Liver (tissue), 9 donors: ENCODE measurements around the gene IFT27. TPM values are rescaled to one million over a fixed set of nuclear protein-coding genes. Genes with fewer than 3 reads are reported as not detected.

Source experiments
- DNase-seq: peaks from one replicate; pipeline ENCODE4 v3.0.0-alpha.2; 2017; ENCODE audit warnings: low spot score
- H3K27ac ChIP-seq, 2 donors: one replicate each; pipeline ENCODE4 v1.7.0; 2013; ENCODE audit warnings: inconsistent platforms in 2 of 2, low read length in 2 of 2, control low read depth in 1 of 2, low read depth in 1 of 2, mild to moderate bottlenecking in 1 of 2
- H3K27me3 ChIP-seq, 4 donors: one replicate each; pipeline versions ENCODE4 v1.6.1 to v1.7.0; 2013; ENCODE audit warnings: low read length in 3 of 4, inconsistent platforms in 1 of 4, mild to moderate bottlenecking in 1 of 4, moderate library complexity in 1 of 4; ENCODE audit not compliant: control insufficient read depth in 4 of 4, insufficient read depth in 4 of 4
- H3K36me3 ChIP-seq, 4 donors: one replicate each; pipeline versions ENCODE4 v1.6.1 to v1.7.0; 2013; ENCODE audit warnings: low read length in 3 of 4, mild to moderate bottlenecking in 3 of 4, low read depth in 1 of 4, moderate library complexity in 1 of 4; ENCODE audit not compliant: control insufficient read depth in 4 of 4, insufficient read depth in 3 of 4
- H3K4me1 ChIP-seq, 4 donors: one replicate each; pipeline versions ENCODE4 v1.6.1 to v1.7.0; 2013; ENCODE audit warnings: low read length in 3 of 4, mild to moderate bottlenecking in 3 of 4, moderate library complexity in 1 of 4; ENCODE audit not compliant: control insufficient read depth in 4 of 4, insufficient read depth in 4 of 4
- H3K4me3 ChIP-seq, 3 donors: one replicate each; pipeline versions ENCODE4 v1.6.1 to v1.7.0; 2013; ENCODE audit warnings: low read length in 3 of 3, control low read depth in 1 of 3, low read depth in 1 of 3, mild to moderate bottlenecking in 1 of 3
- H3K9ac ChIP-seq, 2 donors: one replicate each; pipeline ENCODE4 v1.7.0; 2013; ENCODE audit warnings: low read length in 2 of 2, mild to moderate bottlenecking in 2 of 2, moderate library complexity in 2 of 2, control low read depth in 1 of 2, low read depth in 1 of 2
- H3K9me3 ChIP-seq, 4 donors: one replicate each; pipeline versions ENCODE4 v1.6.1 to v1.7.0; 2013; ENCODE audit warnings: low read length in 3 of 4; ENCODE audit not compliant: control insufficient read depth in 4 of 4
- CTCF ChIP-seq: fragments of 150-350 bp; IDR thresholded peaks from 2 replicates; pipeline ENCODE4 v1.5.1; 2017; ENCODE audit warnings: improper control_type of control experiment, low read depth, low read length; ENCODE audit not compliant: missing input control
- EGR1 ChIP-seq, 2 donors: IDR thresholded peaks; 2 replicates each; pipeline ENCODE4 v1.6.1; 2016 to 2018; ENCODE audit warnings: antibody characterized with exemption in 2 of 2, low read depth in 2 of 2
- FOXA1 ChIP-seq: IDR thresholded peaks from 2 replicates; pipeline ENCODE4 v1.6.1; 2016; ENCODE audit warnings: antibody characterized with exemption
- FOXA2 ChIP-seq: IDR thresholded peaks from 2 replicates; pipeline ENCODE4 v1.6.1; 2016; ENCODE audit warnings: antibody characterized with exemption
- GABPA ChIP-seq, 2 donors: IDR thresholded peaks in 1 of 2; conservative IDR thresholded peaks in 1 of 2; 2 replicates each; pipeline ENCODE4 v1.6.1; 2016; ENCODE audit warnings: antibody characterized with exemption in 2 of 2, mild to moderate bottlenecking in 1 of 2, moderate library complexity in 1 of 2
- HNF4A ChIP-seq, 2 donors: conservative IDR thresholded peaks; 2 replicates each; pipeline ENCODE4 v1.6.1; 2016; ENCODE audit warnings: antibody characterized with exemption in 2 of 2, mild to moderate bottlenecking in 2 of 2
- MAX ChIP-seq: IDR thresholded peaks from 2 replicates; pipeline ENCODE4 v1.6.1; 2016; ENCODE audit warnings: antibody characterized with exemption
- NR2F2 ChIP-seq: IDR thresholded peaks from 2 replicates; pipeline ENCODE4 v1.6.1; 2016; ENCODE audit warnings: antibody characterized with exemption
- RAD21 ChIP-seq, 2 donors: IDR thresholded peaks; 2 replicates each; pipeline ENCODE4 v1.6.1; 2016; ENCODE audit warnings: antibody characterized with exemption in 2 of 2, mild to moderate bottlenecking in 2 of 2
- RXRA ChIP-seq, 2 donors: IDR thresholded peaks; 2 replicates each; pipeline ENCODE4 v1.6.1; 2017 to 2018; ENCODE audit warnings: antibody characterized with exemption in 2 of 2, mild to moderate bottlenecking in 1 of 2
- SP1 ChIP-seq: IDR thresholded peaks from 2 replicates; pipeline ENCODE4 v1.6.1; 2018; ENCODE audit warnings: antibody characterized with exemption, mild to moderate bottlenecking
- YY1 ChIP-seq: IDR thresholded peaks from 2 replicates; pipeline ENCODE4 v1.6.1; 2016; ENCODE audit warnings: antibody characterized with exemption, mild to moderate bottlenecking
- WGBS: extraction: QIAGEN DNeasy Blood & Tissue Kit; methylation state at CpG from one replicate; pipeline ENCODE4 v1.1.7; 2013; 5-methylcytosine and 5-hydroxymethylcytosine counted together
- polyA plus RNA-seq, 2 donors: library from polyadenylated mRNA; stranded (reverse) in 1 of 2; unstranded in 1 of 2; fragments of 200-250 nt in 1 of 2; fragments of >200 nt in 1 of 2; fragmentation: Nextera tagmentation in 1 of 2; extraction: Ambion mirVana in 1 of 2; gene quantifications; one replicate each; pipeline versions ENCODE4 v1.2.1 to v1.2.3, GENCODE V29; 2013 to 2015
- total RNA-seq, 2 donors: library from RNA; depleted of rRNA; stranded (reverse); fragments of >200 nt; gene quantifications; one replicate each; pipeline ENCODE4 v1.2.3, GENCODE V29; 2014
- TF ChIP-seq, protein P1 (sequence below): IDR thresholded peaks from 2 replicates; pipeline ENCODE4 v1.6.1; 2016; ENCODE audit warnings: antibody characterized with exemption
- TF ChIP-seq, protein P2 (sequence below): IDR thresholded peaks from 2 replicates; pipeline ENCODE4 v1.6.1; 2016; ENCODE audit warnings: antibody characterized with exemption
- donor health status: healthy.
- donor health status: healthy.
- donor health status: healthy.
- donor health status: healthy.
- donor health status: healthy.

Gene IFT27
- total and polyA plus RNA-seq, 4 donors: 7.2 to 12.4 (median 9.6) TPM

- H3K4me3 ChIP-seq: no peak overlapping the region
- DNase-seq: no peak
- no peak overlapping the region for H3K9ac ChIP-seq
- peaks cover 0 to 10% (median 5%) of the 10 kb centered on the region in 4 donors for H3K4me1 ChIP-seq
- no peak overlapping the region for H3K27ac ChIP-seq
- H3K36me3 ChIP-seq: no peaks in the 10 kb centered on the region
- 37% methylated on average over 5 of the region's 5 CpGs for WGBS
- TF ChIP-seq RXRA (IDR thresholded peaks at IDR 0.05) (no peak), FOXA2 (no peak), FOXA1 (no peak), CTCF (no peak), NR2F2 (no peak), RAD21 (IDR thresholded peaks at IDR 0.05) (no peak), GABPA (IDR thresholded peaks at IDR 0.05 in 1 of 2, conservative IDR thresholded peaks at IDR 0.05 in 1 of 2) (no peak)
- H3K9me3 ChIP-seq: no peaks in the 10 kb centered on the region
- peaks cover 0 to 26% (median 11%) of the 10 kb centered on the region in 4 donors for H3K27me3 ChIP-seq
Measured at GRCh38 chr22:36817525-36817848, 41.6 kb upstream of the IFT27 start.

DNA sequence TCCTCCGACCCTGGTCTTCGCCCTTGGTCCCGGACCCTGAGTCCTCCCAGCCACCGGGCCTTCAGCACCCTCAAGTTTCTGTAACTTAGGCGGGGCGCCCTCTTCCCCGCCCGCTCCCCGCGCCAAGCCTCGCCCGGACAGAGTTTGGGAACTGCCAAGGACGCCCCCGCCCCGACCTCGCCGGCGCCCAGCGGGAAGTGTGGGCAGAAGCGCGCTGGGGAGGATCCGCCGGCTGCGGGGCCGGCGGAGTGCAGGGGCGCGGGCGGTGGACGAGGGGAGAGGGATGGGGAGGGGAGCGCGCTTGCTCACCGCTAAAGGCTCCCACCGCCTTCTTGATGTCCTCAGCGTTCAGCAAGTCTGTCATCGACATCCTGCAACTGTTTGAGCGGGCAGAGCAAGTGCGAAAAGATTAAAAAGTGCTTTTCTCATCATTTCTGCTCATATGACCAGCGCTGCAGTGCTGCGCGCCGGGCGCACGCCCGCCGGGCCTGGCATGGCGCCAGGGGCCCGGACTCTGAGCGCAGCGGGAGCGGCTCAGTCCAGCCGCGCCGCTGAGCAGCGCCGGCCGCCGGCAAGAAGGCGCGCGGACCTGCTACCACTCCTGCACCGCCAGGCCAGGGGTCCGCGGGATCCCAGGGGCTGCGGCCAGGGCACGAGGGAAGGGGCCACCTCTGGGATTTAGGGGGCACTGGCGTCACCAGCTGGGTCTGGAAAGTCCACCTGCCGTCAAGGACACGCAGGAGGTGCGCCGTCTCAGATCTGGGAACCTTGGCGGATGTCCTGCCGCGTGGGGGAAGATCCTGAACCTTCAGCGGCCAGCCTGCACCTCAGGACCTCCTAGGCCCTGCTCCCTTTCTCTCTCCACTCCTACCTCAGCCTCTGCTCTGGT, 41.0 kb upstream of the IFT27 start, which contains the start of gene PVALB:
PVALB (minus strand) TSS at position 400 of the 889 bp plus-strand sequence; CDS start at position 370, 30 bp downstream.
- Histone ChIP-seq H3K9me3 (no peaks in the 10 kb centered on the region), H3K4me3 (peak within 1 kb of the TSS in 1 of 3 donors; percentile 18), H3K27ac (no peak within 1 kb of the TSS), H3K9ac (no peak within 1 kb of the TSS), H3K27me3 (peaks cover 0 to 27% (median 11%) of the 10 kb centered on the region in 4 donors), H3K4me1 (peaks cover 0 to 10% (median 5%) of the 10 kb centered on the region in 4 donors), H3K36me3 (no peaks in the 10 kb centered on the region)
- 3% methylated on average over 75 of the region's 75 CpGs for whole genome bisulfite sequencing
- DNase-seq: peak; percentile 47
- TF ChIP-seq CTCF (no peak), EGR1 (IDR thresholded peaks at IDR 0.05; ENCODE audit: low read depth in 2 of 2) (no peak), GABPA (IDR thresholded peaks at IDR 0.05 in 1 of 2, conservative IDR thresholded peaks at IDR 0.05 in 1 of 2) (no peak), SP1 (no peak), HNF4A (conservative IDR thresholded peaks at IDR 0.05) (no peak)

DNA sequence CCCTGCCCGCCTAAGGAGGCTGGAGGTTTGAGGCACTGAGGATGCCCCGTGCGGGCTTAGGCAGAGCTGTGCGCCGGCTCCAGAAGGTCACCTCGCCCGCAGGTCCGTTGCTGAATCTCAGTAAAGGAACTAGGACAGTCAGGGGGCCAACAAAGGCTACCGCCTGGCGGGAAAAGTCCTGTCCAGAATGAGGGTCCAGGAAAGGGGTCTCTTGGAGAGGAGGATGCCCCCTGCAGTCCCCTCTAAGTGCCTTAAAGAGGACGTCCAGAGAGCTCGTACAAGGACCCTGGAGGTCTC, 40.4 kb upstream of the IFT27 start:
- Histone ChIP-seq H3K27ac (no peak overlapping the region), H3K27me3 (peaks cover 0 to 27% (median 11%) of the 10 kb centered on the region in 4 donors), H3K4me1 (peaks cover 0 to 10% (median 5%) of the 10 kb centered on the region in 4 donors), H3K36me3 (no peaks in the 10 kb centered on the region), H3K4me3 (peak overlapping the region in 1 of 3 donors; percentile 18), H3K9ac (no peak overlapping the region), H3K9me3 (no peaks in the 10 kb centered on the region)
- no peak for TF ChIP-seq YY1
- no peak for TF ChIP-seq GABPA (IDR thresholded peaks at IDR 0.05 in 1 of 2, conservative IDR thresholded peaks at IDR 0.05 in 1 of 2)
- TF ChIP-seq, protein P1, sequence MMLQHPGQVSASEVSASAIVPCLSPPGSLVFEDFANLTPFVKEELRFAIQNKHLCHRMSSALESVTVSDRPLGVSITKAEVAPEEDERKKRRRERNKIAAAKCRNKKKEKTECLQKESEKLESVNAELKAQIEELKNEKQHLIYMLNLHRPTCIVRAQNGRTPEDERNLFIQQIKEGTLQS: no peak
- TF ChIP-seq, protein P2, sequence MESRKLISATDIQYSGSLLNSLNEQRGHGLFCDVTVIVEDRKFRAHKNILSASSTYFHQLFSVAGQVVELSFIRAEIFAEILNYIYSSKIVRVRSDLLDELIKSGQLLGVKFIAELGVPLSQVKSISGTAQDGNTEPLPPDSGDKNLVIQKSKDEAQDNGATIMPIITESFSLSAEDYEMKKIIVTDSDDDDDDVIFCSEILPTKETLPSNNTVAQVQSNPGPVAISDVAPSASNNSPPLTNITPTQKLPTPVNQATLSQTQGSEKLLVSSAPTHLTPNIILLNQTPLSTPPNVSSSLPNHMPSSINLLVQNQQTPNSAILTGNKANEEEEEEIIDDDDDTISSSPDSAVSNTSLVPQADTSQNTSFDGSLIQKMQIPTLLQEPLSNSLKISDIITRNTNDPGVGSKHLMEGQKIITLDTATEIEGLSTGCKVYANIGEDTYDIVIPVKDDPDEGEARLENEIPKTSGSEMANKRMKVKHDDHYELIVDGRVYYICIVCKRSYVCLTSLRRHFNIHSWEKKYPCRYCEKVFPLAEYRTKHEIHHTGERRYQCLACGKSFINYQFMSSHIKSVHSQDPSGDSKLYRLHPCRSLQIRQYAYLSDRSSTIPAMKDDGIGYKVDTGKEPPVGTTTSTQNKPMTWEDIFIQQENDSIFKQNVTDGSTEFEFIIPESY: no peak
- no peak for TF ChIP-seq RAD21 (IDR thresholded peaks at IDR 0.05)
- TF ChIP-seq HNF4A (conservative IDR thresholded peaks at IDR 0.05): no peak
- no peak for TF ChIP-seq EGR1 (IDR thresholded peaks at IDR 0.05; ENCODE audit: low read depth in 2 of 2)
- no peak for TF ChIP-seq NR2F2
- no peak for TF ChIP-seq MAX
- TF ChIP-seq FOXA2: no peak
- 3% methylated on average over 12 of the region's 12 CpGs for WGBS
- no peak for DNase-seq
